LNCAP (cell line): ENCODE results near the gene NHSL1.

Experiments used
- CTCF ChIP-seq: fragments of 450-650 bp; IDR thresholded peaks from 2 replicates; pipeline ENCODE4 v1.5.1; 2017; ENCODE audit warnings: mild to moderate bottlenecking

NHSL1 gene

GRCh38 chr6:138473144-138473543 is 26.1 kb downstream of the NHSL1 start:
- no peak for TF ChIP-seq CTCF

- no peak for TF ChIP-seq CTCF
Observed at GRCh38 chr6:138468320-138469015, 30.8 kb downstream of the NHSL1 start.

- TF ChIP-seq CTCF, result no peak
Observed at GRCh38 chr6:138467901-138468300, 31.4 kb downstream of the NHSL1 start.

GRCh38 chr6:138465007-138465645 is 34.2 kb downstream of the NHSL1 start:
- TF ChIP-seq CTCF, result no peak

GRCh38 chr6:138464085-138464484 is 35.2 kb downstream of the NHSL1 start:
- no peak for TF ChIP-seq CTCF

GRCh38 chr6:138461647-138462046 is 37.6 kb downstream of the NHSL1 start:
- no peak for TF ChIP-seq CTCF

- no peak for TF ChIP-seq CTCF
Observed at GRCh38 chr6:138456401-138456790, 42.9 kb downstream of the NHSL1 start.
